ENCODE results near the gene ATAD3C. TPM values are rescaled to one million over a fixed set of nuclear protein-coding genes. Genes with fewer than 3 reads are reported as not detected.
"Not testable (repeated sequence)": the region's sequence is repeated elsewhere in the genome, so short reads cannot be mapped to it uniquely, and the experiment has no call there.

The ATAD3C gene
- total RNA-seq, 1 donor from 2014 or later: 2.8 TPM

DNA sequence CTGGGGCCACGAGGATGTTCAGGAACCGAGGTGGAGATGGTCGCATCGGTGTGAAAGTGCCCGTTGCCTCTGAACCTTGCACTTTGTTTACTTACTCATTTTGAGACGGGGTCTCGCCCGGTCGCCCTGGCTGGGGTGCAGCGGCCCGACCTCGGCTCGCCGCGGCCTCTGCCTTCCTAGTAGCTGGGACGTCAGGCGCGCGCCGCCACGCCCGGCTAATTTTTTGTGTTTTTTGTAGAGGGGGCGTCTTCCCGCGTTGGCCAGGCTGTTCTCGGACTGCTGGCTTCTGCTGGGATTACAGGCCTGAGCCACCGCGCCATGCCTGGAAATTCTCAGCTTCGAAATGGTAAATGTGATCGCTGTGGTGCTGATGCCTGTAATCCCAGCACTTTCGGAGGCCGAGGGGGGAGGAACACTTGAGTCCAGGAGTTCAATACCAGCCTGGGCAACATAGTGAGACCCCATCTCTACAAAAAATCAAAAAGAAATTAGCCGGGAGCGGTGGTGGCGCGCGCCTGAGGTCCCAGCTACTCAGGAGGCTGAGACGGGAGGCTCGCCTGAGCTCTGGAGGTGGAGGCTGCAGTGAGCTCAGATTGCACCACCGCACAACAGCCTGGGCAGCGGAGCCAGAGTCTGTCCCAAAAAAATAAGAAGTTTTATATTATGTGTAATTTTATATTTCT, 41.7 kb upstream of the ATAD3C start:
- TF ChIP-seq CTCF (IDR thresholded peaks at IDR 0.05; ENCODE audit: borderline replicate concordance): no peak
- no peaks in the 10 kb centered on the region for H3K27me3 ChIP-seq (ENCODE audit: low read depth)
- H3K27ac ChIP-seq (replicated peaks): peak overlapping the region; percentile 90
- peaks cover 30% of the 10 kb centered on the region for H3K36me3 ChIP-seq
- no peak for DNase-seq
- intact Hi-C loops (cut with micrococcal nuclease): no loop called here
- peaks cover 53% of the 10 kb centered on the region for H3K4me1 ChIP-seq
- peak overlapping the region; percentile 90 for H3K4me3 ChIP-seq
- H3K9me3 ChIP-seq (replicated peaks): no peaks in the 10 kb centered on the region

- DNase-seq; intact Hi-C loops (cut with micrococcal nuclease): not testable (repeated sequence)
These were observed 39.3 kb upstream of the ATAD3C start for GRCh38 chr1:1410238-1410637.

GRCh38 chr1:1411626-1412025, 37.9 kb upstream of the ATAD3C start:
- intact Hi-C loops (cut with micrococcal nuclease): no loop called here
- H3K4me1 ChIP-seq: peaks cover 30% of the 10 kb centered on the region
- no peaks in the 10 kb centered on the region for H3K27me3 ChIP-seq (ENCODE audit: low read depth)
- H3K4me3 ChIP-seq: no peak overlapping the region
- H3K27ac ChIP-seq (replicated peaks): no peak overlapping the region
- H3K36me3 ChIP-seq: no peaks in the 10 kb centered on the region
- no peak for DNase-seq
- H3K9me3 ChIP-seq (replicated peaks): no peaks in the 10 kb centered on the region
- TF ChIP-seq CTCF (IDR thresholded peaks at IDR 0.05; ENCODE audit: borderline replicate concordance): no peak

More at GRCh38 chr1:1410238-1410637, 39.3 kb upstream of the ATAD3C start:
- H3K27ac ChIP-seq (replicated peaks); H3K4me3 ChIP-seq; H3K9me3 ChIP-seq (replicated peaks); H3K36me3 ChIP-seq; H3K27me3 ChIP-seq (ENCODE audit: low read depth): not testable (repeated sequence)
- H3K4me1 ChIP-seq: peaks cover 44% of the 10 kb centered on the region

- DNase-seq; H3K27ac ChIP-seq (replicated peaks); H3K4me3 ChIP-seq; H3K9me3 ChIP-seq (replicated peaks); H3K36me3 ChIP-seq; H3K27me3 ChIP-seq (ENCODE audit: low read depth); intact Hi-C loops (cut with micrococcal nuclease): not testable (repeated sequence)
- peaks cover 24% of the 10 kb centered on the region for H3K4me1 ChIP-seq
These were observed 37.1 kb upstream of the ATAD3C start for GRCh38 chr1:1412311-1412902.

DNA sequence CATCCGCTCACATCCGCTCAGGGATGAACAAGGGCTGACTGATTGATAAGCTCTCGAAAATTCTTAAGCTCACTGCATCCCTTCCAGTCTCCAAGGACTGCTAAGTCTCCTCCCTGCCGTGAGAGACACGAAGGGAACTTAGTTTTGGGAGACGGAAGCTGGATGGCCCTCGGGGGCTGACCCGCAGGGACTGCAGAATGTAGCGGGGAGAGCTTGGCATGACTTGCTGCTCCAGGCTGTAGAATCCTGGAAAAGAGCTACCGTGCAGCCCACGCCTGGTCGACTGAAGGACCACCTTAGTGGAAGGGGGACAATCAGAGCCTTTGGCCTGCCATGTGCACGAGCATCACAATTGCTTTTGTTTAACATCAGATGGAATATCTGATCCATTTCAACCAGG, 33.7 kb upstream of the ATAD3C start:
- no peak overlapping the region for H3K4me3 ChIP-seq
- DNase-seq: no peak
- TF ChIP-seq CTCF (IDR thresholded peaks at IDR 0.05; ENCODE audit: borderline replicate concordance): no peak
- H3K36me3 ChIP-seq: no peaks in the 10 kb centered on the region
- no peaks in the 10 kb centered on the region for H3K9me3 ChIP-seq (replicated peaks)
- H3K4me1 ChIP-seq: peaks cover 13% of the 10 kb centered on the region
- intact Hi-C loops (cut with micrococcal nuclease): no loop called here
- no peak overlapping the region for H3K27ac ChIP-seq (replicated peaks)
- H3K27me3 ChIP-seq (ENCODE audit: low read depth): no peaks in the 10 kb centered on the region

GRCh38 chr1:1417396-1417795, 32.1 kb upstream of the ATAD3C start:
- H3K4me3 ChIP-seq; H3K27me3 ChIP-seq (ENCODE audit: low read depth); DNase-seq; H3K27ac ChIP-seq (replicated peaks); H3K9me3 ChIP-seq (replicated peaks); intact Hi-C loops (cut with micrococcal nuclease); H3K36me3 ChIP-seq: not testable (repeated sequence)
- H3K4me1 ChIP-seq: peaks cover 17% of the 10 kb centered on the region

GRCh38 chr1:1417825-1418463, 31.5 kb upstream of the ATAD3C start:
- DNase-seq; H3K27ac ChIP-seq (replicated peaks); H3K4me3 ChIP-seq; H3K27me3 ChIP-seq (ENCODE audit: low read depth); H3K36me3 ChIP-seq; intact Hi-C loops (cut with micrococcal nuclease); H3K9me3 ChIP-seq (replicated peaks): not testable (repeated sequence)
- peaks cover 17% of the 10 kb centered on the region for H3K4me1 ChIP-seq
